GM19099 (cell line): ENCODE data around the gene ZNF711.

Source experiments
- POLR2A ChIP-seq: IDR thresholded peaks from 3 replicates; pipeline ENCODE4 v1.6.1; 2011; ENCODE audit warnings: low read depth; ENCODE audit not compliant: insufficient read length; ENCODE audit errors: extremely low read depth

The ZNF711 gene

GRCh38 chrX:85243761-85244449, at the start of gene ZNF711, which contains the start of gene SATL1:
Gene ZNF711 (plus strand): TSS chrX:85243991. CDS start chrX:85247573, 3,582 bp downstream.
Gene SATL1 (minus strand): TSS chrX:85243779. CDS start chrX:85108968, 134,811 bp downstream.
- TF ChIP-seq POLR2A: no peak

- no peak for TF ChIP-seq POLR2A
Observed at GRCh38 chrX:85196319-85196718, 47.5 kb upstream of the ZNF711 start.

GRCh38 chrX:85203461-85203970, 40.3 kb upstream of the ZNF711 start:
- TF ChIP-seq POLR2A: no peak

- no peak for TF ChIP-seq POLR2A
Observed at GRCh38 chrX:85213792-85214530, 29.8 kb upstream of the ZNF711 start.

DNA sequence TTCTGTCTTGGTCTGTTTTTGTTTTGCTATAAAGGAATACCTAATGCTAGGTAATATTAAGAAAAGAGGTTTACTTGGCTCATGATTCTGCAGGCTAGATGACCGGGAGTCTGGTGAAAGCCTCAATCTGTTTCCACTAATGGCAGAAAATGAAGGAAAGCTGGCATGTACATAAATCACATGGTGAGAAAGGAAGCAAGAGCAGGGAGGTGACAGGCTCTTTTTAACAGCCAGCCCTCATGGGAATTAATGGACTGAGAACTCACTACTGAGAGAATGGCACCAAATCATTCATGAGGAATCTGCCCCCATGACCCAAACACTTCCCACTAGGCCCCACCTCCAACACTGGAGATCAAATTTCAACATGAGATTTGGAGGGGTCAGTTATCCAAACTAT, 27.8 kb upstream of the ZNF711 start:
- TF ChIP-seq POLR2A: no peak

- no peak for TF ChIP-seq POLR2A
Observed at GRCh38 chrX:85221361-85221760, 22.4 kb upstream of the ZNF711 start.

DNA sequence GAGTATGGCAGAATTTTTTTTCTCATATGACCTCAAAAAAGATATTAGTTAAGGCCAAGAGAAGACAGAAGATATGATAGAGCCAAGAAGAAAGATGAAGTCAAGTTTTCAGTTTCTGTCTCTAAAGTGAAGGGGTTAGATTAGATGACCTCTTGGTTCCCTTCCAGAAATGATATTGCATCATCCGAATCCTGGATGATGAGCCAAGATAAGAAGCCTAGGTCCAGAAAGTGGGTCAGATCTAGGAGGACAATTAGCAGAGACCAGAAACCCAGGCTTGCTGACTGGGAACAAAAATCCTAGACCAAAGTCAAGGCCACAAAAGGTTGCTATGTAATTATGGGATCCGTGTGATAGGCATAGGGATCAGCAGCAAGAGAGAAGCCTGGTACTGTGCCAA, 20.4 kb upstream of the ZNF711 start:
- no peak for TF ChIP-seq POLR2A

- TF ChIP-seq POLR2A: no peak
Observed at GRCh38 chrX:85243155-85243554, 636 bp upstream of the ZNF711 start.

GRCh38 chrX:85244450-85245211, 840 bp downstream of the ZNF711 start:
- TF ChIP-seq POLR2A: no peak

DNA sequence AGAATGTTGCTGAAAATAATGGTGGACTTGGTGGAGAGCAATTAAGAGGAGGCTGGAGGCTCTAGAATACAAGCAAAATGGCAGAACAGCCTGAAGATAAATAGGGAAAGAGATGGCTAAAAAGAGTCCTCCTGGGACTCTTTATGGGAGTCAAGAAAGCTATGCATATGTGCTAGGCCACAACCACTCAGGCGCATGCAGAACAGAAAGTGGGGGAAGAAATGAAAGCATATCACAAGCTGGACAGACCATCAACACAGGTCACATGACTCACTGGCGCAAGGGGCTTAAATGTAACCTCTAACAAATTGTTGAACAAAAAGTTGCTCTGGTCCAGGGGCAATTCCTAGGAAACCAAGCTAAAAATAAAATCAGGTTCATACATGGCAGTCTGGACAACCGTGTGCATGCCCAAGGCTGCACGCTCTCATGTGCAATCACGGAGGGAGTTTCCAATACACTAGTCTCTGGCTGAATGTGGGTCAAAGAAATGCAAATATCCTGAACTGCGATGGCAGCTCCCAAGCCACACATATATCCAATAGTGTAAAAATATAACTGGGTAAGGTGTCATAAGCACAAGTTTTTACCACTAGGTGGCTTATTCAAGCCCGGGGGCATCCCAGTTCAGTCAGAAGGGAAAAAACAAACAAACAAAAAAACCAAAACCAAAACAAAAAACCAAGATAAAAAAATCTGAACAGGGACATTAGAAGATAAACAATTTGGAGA, 45.4 kb downstream of the ZNF711 start:
- no peak for TF ChIP-seq POLR2A

DNA sequence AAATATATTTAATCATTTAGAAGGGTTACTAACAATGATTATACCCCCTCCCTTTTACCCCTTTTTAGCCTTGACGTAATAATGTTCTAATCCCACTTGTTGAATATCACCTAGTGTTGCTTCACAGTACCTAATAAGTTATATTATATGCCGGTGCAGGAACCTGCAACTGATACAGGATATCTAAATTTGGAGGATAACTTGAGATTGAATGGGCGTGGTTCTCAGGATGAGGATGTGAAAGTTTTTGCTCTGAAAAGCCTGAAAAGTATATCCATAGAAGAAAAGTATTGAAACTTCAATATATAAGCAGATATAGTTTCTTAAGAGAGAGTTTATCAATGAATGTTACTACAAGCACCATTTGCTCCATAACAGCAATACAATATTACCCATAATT, 59.8 kb downstream of the ZNF711 start:
- no peak for TF ChIP-seq POLR2A

- TF ChIP-seq POLR2A: no peak
Observed at GRCh38 chrX:85309717-85310116, 65.9 kb downstream of the ZNF711 start.
